ENCODE measurements around the gene RRP36. TPM values are rescaled to one million over a fixed set of nuclear protein-coding genes. Genes with fewer than 3 reads are reported as not detected.
A peak's percentile ranks its signal among the peaks of the same experiment; 100 is the strongest.

The RRP36 gene
- total and polyA plus RNA-seq, 4 donors, result 23.4 to 33.4 (median 26.2) TPM

GRCh38 chr6:42974919-42975505 lies 46.4 kb upstream of the RRP36 start (continued):
- TF ChIP-seq FOXA2 (IDR thresholded peaks at IDR 0.05), result no peak
- TF ChIP-seq SP1 (IDR thresholded peaks at IDR 0.05), result no peak
- no peak for TF ChIP-seq MAX (IDR thresholded peaks at IDR 0.05)
- no peak for TF ChIP-seq RAD21 (IDR thresholded peaks at IDR 0.05)
- TF ChIP-seq HNF4G (IDR thresholded peaks at IDR 0.05), result no peak
- TF ChIP-seq EGR1 (IDR thresholded peaks at IDR 0.05; ENCODE audit: low read depth in 2 of 2), result no peak
- TF ChIP-seq CTCF (IDR thresholded peaks at IDR 0.05; ENCODE audit: low read depth, low read length, missing input control), result no peak
- no peak for TF ChIP-seq FOXA1 (IDR thresholded peaks at IDR 0.05)

GRCh38 chr6:42978487-42978838 lies 43.0 kb upstream of the RRP36 start:
- WGBS, result under 1% methylated on average over 28 of the region's 28 CpGs
- TF ChIP-seq GABPA (IDR thresholded peaks at IDR 0.05 in 1 of 2, conservative IDR thresholded peaks at IDR 0.05 in 1 of 2) (no peak), NR2F2 (IDR thresholded peaks at IDR 0.05) (no peak), FOXA1 (IDR thresholded peaks at IDR 0.05) (no peak), ZBTB33 (IDR thresholded peaks at IDR 0.05) (no peak), TAF1 (conservative IDR thresholded peaks at IDR 0.05) (no peak), MAX (IDR thresholded peaks at IDR 0.05) (no peak), YY1 (IDR thresholded peaks at IDR 0.05) (no peak), EGR1 (IDR thresholded peaks at IDR 0.05; ENCODE audit: low read depth in 2 of 2) (no peak), JUND (IDR thresholded peaks at IDR 0.05) (no peak), ATF3 (IDR thresholded peaks at IDR 0.05) (no peak), HNF4G (IDR thresholded peaks at IDR 0.05) (no peak), REST (IDR thresholded peaks at IDR 0.05) (no peak), CTCF (IDR thresholded peaks at IDR 0.05; ENCODE audit: low read depth, low read length, missing input control) (no peak)
- peak overlapping the region; percentile 76 to 91 (median 81) for H3K4me3 ChIP-seq (ENCODE audit: low read depth in 1 of 3, low read length in 3 of 3)
- DNase-seq (ENCODE audit: low spot score), result peak; percentile 56
- peak overlapping the region; percentile 63 to 87 for H3K27ac ChIP-seq (ENCODE audit: low read depth in 1 of 2, low read length in 2 of 2)
- peaks cover 0 to 4% (median 0%) of the 10 kb centered on the region in 4 donors for H3K36me3 ChIP-seq (ENCODE audit: control insufficient read depth in 4 of 4, insufficient read depth in 3 of 4, low read depth in 1 of 4, low read length in 3 of 4)
- peaks cover 12 to 24% (median 17%) of the 10 kb centered on the region in 4 donors for H3K4me1 ChIP-seq (ENCODE audit: control insufficient read depth in 4 of 4, insufficient read depth in 4 of 4, low read length in 3 of 4)
- H3K27me3 ChIP-seq (ENCODE audit: control insufficient read depth in 4 of 4, insufficient read depth in 4 of 4, low read length in 3 of 4), result no peaks in the 10 kb centered on the region
- peak overlapping the region; percentile 3 to 86 for H3K9ac ChIP-seq (ENCODE audit: low read depth in 1 of 2, low read length in 2 of 2)
- no peaks in the 10 kb centered on the region for H3K9me3 ChIP-seq (ENCODE audit: control insufficient read depth in 4 of 4, low read length in 3 of 4)
